AG09319 (cell line): ENCODE data around the gene MICAL2.

Experiments
- DNase-seq: peaks from one replicate; pipeline ENCODE4 v3.0.0-alpha.2; 2010; ENCODE audit warnings: low read depth; ENCODE audit errors: extremely low read depth
- TF ChIP-seq, protein P1 (sequence below): IDR thresholded peaks from 2 replicates; pipeline ENCODE4 v1.5.1; 2011; ENCODE audit warnings: low read depth, mild to moderate bottlenecking, inconsistent platforms, low read length, moderate library complexity

MICAL2 gene

DNA sequence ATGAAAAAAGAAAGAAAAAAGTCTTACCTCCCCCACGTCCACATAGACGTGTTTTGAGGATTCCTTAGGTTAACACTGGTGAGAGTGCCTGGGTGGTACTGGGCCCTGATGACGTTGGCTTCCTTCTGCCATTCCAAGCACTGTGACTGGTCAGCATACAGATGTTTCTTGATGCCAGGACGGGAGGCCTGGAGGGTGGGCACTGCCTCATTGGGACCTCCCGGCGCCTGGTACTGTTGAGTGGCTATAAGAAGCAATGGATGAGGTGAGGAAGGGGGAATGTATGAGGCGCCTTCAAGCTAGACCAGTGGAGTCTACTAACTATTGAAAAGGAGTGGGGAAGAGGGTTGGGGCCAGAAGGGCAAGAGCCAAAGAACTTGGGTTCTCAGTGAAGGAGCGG is 45.3 kb downstream of the MICAL2 start:
- TF ChIP-seq, protein P1, sequence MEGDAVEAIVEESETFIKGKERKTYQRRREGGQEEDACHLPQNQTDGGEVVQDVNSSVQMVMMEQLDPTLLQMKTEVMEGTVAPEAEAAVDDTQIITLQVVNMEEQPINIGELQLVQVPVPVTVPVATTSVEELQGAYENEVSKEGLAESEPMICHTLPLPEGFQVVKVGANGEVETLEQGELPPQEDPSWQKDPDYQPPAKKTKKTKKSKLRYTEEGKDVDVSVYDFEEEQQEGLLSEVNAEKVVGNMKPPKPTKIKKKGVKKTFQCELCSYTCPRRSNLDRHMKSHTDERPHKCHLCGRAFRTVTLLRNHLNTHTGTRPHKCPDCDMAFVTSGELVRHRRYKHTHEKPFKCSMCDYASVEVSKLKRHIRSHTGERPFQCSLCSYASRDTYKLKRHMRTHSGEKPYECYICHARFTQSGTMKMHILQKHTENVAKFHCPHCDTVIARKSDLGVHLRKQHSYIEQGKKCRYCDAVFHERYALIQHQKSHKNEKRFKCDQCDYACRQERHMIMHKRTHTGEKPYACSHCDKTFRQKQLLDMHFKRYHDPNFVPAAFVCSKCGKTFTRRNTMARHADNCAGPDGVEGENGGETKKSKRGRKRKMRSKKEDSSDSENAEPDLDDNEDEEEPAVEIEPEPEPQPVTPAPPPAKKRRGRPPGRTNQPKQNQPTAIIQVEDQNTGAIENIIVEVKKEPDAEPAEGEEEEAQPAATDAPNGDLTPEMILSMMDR: no peak
- no peak for DNase-seq

DNA sequence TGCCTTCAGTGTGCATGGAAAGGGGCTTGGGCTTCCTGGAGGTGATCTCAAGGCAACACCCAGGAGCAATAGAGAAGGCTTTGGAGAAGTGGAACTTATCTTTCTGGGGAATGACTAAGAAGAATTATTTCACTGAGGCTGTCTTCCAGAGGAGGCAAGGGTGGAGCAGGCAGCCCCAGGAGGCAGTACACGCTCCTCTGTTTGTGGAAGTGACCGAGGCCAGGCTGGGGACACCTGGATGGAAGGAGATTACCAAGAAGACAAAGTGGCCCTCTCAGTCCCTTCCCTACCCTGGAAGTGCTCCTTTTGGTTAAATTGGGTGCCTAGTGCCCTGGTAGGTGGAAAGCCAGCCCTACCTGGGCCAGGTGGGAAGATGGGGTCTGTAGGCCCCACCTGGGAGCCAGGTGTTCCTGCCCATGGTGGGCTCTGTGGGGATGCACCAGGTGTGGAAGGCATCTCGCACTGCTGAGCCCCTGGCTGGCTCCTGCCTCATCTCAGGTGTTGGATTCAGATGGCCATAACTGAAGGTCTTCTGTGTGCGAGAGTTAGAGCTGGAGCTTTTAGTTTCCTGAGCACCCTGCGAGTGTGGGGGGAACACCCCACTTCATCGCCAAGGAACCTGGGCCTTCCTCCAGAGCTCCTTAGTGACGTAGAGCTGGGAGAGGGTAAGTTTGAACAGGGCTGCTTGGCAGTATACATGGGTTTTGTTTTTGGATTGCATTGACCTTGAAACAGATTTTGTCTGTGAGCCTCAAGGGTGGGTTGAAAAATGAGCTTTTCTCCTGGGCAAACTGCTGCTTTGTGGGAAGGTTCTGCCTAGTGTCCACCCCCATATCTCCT is 46.1 kb downstream of the MICAL2 start:
- TF ChIP-seq, protein P1: no peak
- DNase-seq: no peak

DNA sequence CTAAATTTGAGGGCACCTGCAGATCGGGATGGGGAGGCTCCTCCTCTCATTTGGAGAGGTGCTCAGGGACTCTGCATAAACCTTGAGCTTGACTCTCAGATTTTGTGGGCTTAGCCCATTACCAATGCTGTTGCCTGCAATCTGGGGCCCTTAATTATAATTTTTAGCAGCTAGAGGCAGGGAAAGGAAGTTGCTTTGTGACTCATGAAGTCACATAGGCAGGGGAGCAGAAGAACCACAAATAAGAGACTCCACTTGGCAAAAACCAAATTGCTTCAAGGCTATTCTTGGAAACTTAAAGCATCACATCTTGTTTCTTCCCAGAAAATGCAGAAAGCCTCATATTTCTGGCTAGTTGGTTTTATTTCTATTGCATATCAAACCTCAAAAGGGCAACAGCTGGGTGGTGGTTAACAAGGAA is 46.9 kb downstream of the MICAL2 start:
- TF ChIP-seq, protein P1: no peak
- DNase-seq: no peak

DNA sequence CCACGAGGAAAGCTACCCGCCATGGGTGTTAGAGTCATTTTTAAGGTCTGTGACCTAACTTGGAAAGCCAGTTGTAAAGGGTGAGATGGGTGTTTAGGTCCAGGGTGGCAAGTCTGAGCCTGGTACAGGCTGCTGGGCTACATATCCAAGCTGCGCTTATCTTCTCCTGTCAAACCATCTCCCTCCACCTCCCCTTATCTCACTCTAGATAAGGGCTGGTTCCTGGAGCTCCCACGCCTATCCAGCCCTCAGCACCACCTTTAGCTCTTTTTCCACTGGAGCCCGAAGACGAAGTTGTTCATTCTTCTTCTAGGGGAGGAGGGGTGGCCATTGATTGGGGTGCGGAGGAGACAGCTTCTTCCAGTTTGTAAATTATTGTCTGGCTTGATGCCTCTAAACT is 48.5 kb downstream of the MICAL2 start:
- TF ChIP-seq, protein P1: no peak
- no peak for DNase-seq

DNA sequence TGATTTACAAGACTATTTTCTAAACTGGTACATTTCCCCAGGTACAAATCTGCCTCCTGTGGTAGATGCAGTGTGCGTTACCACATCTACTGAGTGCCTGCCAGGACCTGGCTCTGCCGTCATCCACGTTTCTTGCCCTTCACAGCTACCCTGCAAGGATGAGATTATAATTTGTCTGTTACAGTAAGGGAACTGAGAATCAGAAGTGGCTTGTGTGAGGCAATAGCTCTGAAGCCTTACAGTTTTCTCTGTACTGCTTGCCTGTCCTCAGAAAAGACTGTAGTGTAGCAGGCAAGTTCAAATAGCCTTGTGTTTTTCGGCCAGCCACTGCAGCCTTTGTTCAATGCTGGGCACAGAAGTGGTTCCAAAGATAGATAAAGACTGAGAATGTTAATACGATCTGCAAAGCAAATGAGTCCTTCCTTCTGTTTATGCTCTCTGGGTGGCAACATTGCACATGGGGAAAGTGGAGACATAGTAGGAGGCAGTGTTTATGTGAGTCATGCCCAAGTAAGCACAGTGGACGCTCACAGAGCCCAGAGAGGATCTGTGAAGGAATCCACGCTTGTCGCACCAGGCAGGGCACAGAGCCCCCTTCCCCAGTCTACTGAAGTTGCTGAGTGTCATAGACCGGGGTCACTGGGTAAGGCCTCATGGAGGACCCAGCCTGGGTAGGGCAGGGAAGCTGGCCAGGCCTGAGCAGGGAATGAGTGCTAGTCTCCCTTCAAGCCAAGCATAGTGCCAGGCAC is 49.1 kb downstream of the MICAL2 start:
- TF ChIP-seq, protein P1: peak; percentile 30
- DNase-seq: no peak

DNA sequence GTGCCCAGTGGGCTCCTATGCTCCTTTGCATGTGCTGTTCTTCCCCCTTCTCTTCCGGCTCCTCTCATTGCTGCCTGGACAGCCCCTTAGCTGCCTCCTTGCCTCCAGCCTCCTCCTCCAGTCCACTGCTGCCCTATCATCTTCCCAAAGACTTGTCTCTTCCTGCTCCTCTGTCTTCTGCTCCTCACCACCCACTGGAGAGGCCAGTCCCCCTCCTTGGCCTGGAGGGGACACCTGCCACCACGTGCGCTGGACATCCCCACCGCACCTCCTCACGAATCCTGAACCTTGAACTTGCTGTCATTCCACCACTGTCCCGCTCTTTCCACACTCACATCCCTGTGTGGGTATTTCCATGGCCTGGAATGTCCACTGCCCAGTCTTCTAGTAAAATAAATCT is 49.8 kb downstream of the MICAL2 start:
- DNase-seq: no peak
- TF ChIP-seq, protein P1: no peak

DNA sequence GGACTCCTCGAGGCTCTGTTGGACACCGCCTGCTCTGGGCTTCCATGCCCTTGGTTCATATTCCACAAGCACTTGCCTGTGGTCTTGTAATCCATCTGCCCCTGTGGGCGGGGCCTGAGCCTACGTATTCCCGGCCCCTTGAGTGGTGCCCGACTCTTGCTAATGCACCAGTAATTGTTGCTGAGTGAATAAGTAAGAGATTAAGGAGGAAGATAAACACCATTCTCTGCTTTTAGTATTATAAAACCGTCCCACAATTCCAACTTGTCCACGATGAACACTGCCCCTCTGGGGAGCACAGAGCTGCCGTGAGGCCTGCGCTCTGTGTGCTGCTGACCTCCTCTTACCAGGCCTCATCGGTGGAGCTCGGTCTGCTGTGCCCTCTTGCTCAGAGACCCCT is 50.3 kb downstream of the MICAL2 start:
- DNase-seq: no peak
- TF ChIP-seq, protein P1: no peak
